Inferior parietal cortex (tissue), 1 donor: ENCODE measurements around the gene NUF2.
"Not testable (repeated sequence)": the region's sequence is repeated elsewhere in the genome, so short reads cannot be mapped to it uniquely, and the experiment has no call there.

Source experiments
- DNase-seq: peaks from one replicate; pipeline ENCODE4 v3.0.0-alpha.2; 2016; ENCODE audit errors: extremely low spot score

The NUF2 gene

DNA sequence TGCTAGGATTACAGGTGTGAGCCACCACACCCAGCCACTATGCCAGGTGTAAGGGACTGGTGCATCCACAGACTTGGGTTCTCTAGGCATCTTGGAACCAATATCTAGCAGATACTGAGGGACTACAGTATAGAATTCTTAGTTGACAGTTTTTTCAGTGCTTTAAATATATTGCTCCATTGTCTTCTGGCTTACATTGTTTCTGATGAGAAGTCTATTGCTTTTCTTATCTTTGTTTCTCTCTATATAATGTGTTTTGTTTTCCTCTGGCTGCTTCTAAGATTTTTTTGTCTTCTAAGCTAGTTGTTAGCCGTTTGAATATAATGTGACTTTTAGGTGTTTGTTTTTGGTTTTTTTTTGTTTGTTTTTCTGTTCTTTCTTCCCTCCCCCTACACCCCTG lies 13.5 kb downstream of the NUF2 start:
- no peak for DNase-seq

DNA sequence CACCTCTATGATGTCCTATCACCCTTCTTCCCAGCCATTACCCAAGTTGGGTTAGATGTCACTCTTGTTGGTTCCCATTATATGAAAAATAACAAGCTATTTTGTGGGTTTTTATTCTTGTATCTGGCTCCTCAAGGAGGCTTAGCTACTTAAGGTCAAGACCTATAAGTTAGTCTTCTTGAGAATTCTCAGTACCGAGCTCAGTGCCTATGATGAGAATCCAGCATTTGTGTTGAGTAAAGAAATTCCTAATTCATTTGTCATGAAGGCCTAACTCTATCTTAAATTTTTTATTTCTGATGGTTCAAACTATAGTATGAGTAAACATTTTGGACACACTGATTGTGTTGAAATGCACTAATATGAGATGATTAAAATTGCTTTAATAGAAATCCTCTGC lies 15.9 kb downstream of the NUF2 start:
- DNase-seq = no peak

GRCh38 chr1:163346326-163346870 lies 24.6 kb downstream of the NUF2 start:
- DNase-seq = no peak

- DNase-seq = no peak
These were observed 25.4 kb downstream of the NUF2 start for GRCh38 chr1:163347106-163347505.

- no peak for DNase-seq
These were observed 30.2 kb downstream of the NUF2 start for GRCh38 chr1:163351912-163352311.

GRCh38 chr1:163357378-163357777 lies 35.6 kb downstream of the NUF2 start:
- no peak for DNase-seq

DNA sequence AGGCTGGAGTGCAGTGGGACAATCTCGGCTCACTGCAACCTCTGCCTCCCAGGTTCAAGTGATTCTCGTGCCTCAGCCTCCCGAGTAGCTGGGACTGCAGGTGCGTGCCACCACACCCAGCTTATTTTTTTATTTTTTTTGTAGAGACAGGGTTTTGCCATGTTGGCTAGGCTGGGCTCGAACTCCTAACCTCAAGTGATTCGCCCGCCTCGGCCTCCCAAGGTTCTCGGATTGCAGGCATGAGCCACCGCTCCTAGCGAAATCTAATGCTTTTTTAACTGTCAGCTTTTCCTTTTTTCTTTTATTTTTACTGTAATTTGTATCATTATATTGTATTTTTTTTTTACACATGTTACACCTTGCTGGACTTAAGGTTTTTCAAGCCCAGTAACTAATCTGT lies 36.4 kb downstream of the NUF2 start:
- DNase-seq = not testable (repeated sequence)

- DNase-seq = peak; percentile 69
These were observed 39.6 kb downstream of the NUF2 start for GRCh38 chr1:163361123-163361934.

- DNase-seq = no peak
These were observed 43.4 kb downstream of the NUF2 start for GRCh38 chr1:163365186-163365585.

GRCh38 chr1:163366555-163366954 lies 44.8 kb downstream of the NUF2 start:
- no peak for DNase-seq

GRCh38 chr1:163367721-163368120 lies 46.0 kb downstream of the NUF2 start:
- no peak for DNase-seq

DNA sequence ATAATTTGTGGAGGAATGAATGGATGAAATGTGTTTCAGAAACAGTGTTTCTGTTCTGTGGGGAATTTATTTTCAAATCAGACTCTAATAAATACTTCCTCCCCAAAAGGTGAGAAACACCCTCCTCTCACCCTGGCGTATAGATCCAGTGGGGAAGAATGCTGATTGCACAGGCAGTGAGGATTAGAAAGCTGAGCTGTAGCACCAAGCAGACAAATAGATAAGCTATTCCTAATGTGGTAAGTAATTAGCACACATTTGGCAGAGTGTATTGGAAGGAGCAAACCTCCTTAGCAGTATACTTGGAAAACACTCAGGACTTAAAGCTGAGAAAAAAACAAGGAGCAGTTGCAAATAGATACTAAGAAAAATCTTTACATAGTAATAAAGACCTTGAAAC lies 50.8 kb downstream of the NUF2 start:
- DNase-seq = no peak

- DNase-seq = no peak
These were observed 56.8 kb downstream of the NUF2 start for GRCh38 chr1:163378554-163378953.

- no peak for DNase-seq
These were observed 58.0 kb downstream of the NUF2 start for GRCh38 chr1:163379801-163380200.

- DNase-seq = no peak
These were observed 59.9 kb downstream of the NUF2 start for GRCh38 chr1:163381487-163382184.

GRCh38 chr1:163382395-163382794 lies 60.6 kb downstream of the NUF2 start:
- no peak for DNase-seq

- no peak for DNase-seq
These were observed 65.4 kb downstream of the NUF2 start for GRCh38 chr1:163387146-163387545.

GRCh38 chr1:163388970-163389369 lies 67.2 kb downstream of the NUF2 start:
- no peak for DNase-seq

- no peak for DNase-seq
These were observed 74.0 kb downstream of the NUF2 start for GRCh38 chr1:163395790-163396189.

- no peak for DNase-seq
These were observed 75.9 kb downstream of the NUF2 start for GRCh38 chr1:163397451-163398200.

DNA sequence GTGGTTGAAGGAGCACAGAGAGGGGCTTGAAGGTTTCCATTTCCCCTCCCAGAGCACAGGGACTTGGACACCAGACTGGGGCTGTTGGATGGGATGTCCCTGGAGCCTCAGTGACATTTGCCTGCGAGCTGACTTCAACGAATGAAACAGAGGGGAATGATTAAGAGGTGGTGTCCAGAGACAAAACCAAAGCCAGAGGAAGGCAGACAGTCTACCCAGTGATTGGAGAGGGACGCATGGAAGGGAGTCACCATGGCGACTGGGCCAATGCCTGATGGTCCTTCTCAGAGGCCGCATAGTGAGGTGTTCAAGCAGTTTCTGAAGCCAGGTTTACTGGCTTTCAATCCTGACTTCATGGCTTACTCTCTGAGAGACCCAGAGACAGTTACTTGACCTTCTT lies 77.2 kb downstream of the NUF2 start:
- no peak for DNase-seq

DNA sequence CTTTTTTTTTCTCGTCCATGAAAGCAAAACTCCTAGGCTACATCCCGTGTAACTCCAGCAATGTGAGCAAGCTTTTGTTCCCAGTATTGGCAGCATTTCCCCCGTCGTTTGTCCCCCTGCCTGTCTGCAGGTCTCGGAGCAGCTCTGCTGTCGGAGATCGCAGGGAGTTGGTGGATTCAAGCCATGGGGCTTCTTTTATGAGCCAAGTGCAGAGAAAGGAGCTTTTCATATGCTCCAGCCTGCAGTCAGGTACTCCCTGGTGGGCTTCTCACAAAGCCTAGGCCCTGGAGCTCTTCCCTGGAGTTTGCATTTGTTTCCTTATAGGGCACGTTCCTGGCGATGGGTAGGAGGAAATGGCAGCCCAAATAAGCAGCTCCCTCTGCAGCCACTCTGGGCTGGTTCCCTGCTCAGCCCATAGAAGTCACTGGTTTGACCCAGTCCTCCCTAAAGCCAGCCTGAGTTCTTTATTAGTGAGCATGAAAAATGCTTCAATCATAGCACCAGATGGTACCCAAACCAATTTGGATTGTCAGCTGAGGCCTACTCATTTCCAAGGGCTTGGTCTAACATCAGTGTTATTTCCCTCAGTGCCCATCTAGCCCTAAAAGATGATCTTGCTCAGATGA lies 78.3 kb downstream of the NUF2 start:
- peak; percentile 36 for DNase-seq
